ENCODE data around the gene LRRN2.

Gene LRRN2

GRCh38 chr1:204568576-204569315 is 116.8 kb downstream of the LRRN2 start:
- Histone ChIP-seq H3K4me1 (peaks cover 20% of the 10 kb centered on the region), H3K9me3 (no peaks in the 10 kb centered on the region), H3K27me3 (no peaks in the 10 kb centered on the region), H3K4me3 (ENCODE audit: low read depth, low read length) (no peak overlapping the region), H3K36me3 (no peaks in the 10 kb centered on the region)
- no peak for DNase-seq
- no peak for TF ChIP-seq CTCF (IDR thresholded peaks at IDR 0.05; ENCODE audit: low read depth, low read length)
